IMR-90 (cell line): ENCODE measurements around the gene CD276. TPM values are rescaled to one million over a fixed set of nuclear protein-coding genes. Genes with fewer than 3 reads are reported as not detected.

Experiments used
- ATAC-seq: fragments of 200-7000 bp; cut with Tn5 transposase; 2 replicates; pipeline ENCODE4 v1.9.1; 2020; ENCODE audit warnings: low read depth, mild to moderate bottlenecking, moderate library complexity
- BruUV-seq: library from RNA; stranded (reverse); fragments of 400-500 nt; replicated peaks from 2 replicates; lab custom pipeline; 2021; lab: Mats Ljungman, UMichigan
- CTCF ChIA-PET: fragments of 300-600 bp; formaldehyde crosslinking; extraction: SDS; loops from one replicate; lab custom pipeline; 2021; ENCODE audit warnings: antibody characterized with exemption; lab: Yijun Ruan, JAX
- POLR2A ChIA-PET: fragments of 300-600 bp; sonication (Branson Sonifier 250); formaldehyde crosslinking; loops from one replicate; lab custom pipeline; 2022; ENCODE audit warnings: antibody characterized with exemption; ENCODE audit not compliant: unreplicated experiment; lab: Charles Lee
- DNase-seq: peaks from one replicate; pipeline ENCODE4 v3.0.0; 2013
- H2AFZ ChIP-seq: replicated peaks from 2 replicates; pipeline ENCODE3; 2013; ENCODE audit warnings: low read length, mild to moderate bottlenecking; ENCODE audit not compliant: poor library complexity
- H2AK5ac ChIP-seq: 2 replicates; pipeline ENCODE4 v1.6.1; 2013; ENCODE audit warnings: low read depth, low read length, inconsistent platforms
- H2AK9ac ChIP-seq: replicated peaks from 2 replicates; pipeline ENCODE3; 2013; ENCODE audit warnings: mild to moderate bottlenecking, low read depth, low read length, moderate library complexity; ENCODE audit not compliant: poor library complexity
- H2BK120ac ChIP-seq: 2 replicates; pipeline ENCODE4 v1.6.1; 2013; ENCODE audit warnings: low read depth, low read length, inconsistent platforms
- H2BK15ac ChIP-seq: 3 replicates; pipeline ENCODE4 v1.6.1; 2013; ENCODE audit warnings: low read depth, low read length, inconsistent platforms
- H2BK20ac ChIP-seq: 2 replicates; pipeline ENCODE4 v1.6.1; 2013; ENCODE audit warnings: low read depth, mild to moderate bottlenecking, inconsistent platforms, low read length, moderate library complexity
- H2BK5ac ChIP-seq: 2 replicates; pipeline ENCODE4 v1.6.1; 2013; ENCODE audit warnings: mild to moderate bottlenecking, low read depth, low read length, inconsistent platforms; ENCODE audit not compliant: poor library complexity, severe bottlenecking
- H3K14ac ChIP-seq: replicated peaks from 2 replicates; pipeline ENCODE4 v1.6.1; 2013; ENCODE audit warnings: low read depth, low read length, inconsistent platforms
- H3K18ac ChIP-seq: 2 replicates; pipeline ENCODE4 v1.6.1; 2013; ENCODE audit warnings: low read depth, low read length, control low read depth
- H3K23ac ChIP-seq: 2 replicates; pipeline ENCODE4 v1.6.1; 2013; ENCODE audit warnings: low read depth, low read length, inconsistent platforms
- H3K27ac ChIP-seq: 2 replicates; pipeline ENCODE4 v1.5.1; 2013; ENCODE audit warnings: mild to moderate bottlenecking, control low read depth, low read length; ENCODE audit not compliant: insufficient read depth
- H3K27me3 ChIP-seq: 2 replicates; pipeline ENCODE4 v1.6.1; 2013; ENCODE audit warnings: low read length; ENCODE audit not compliant: control insufficient read depth, insufficient read depth
- H3K36me3 ChIP-seq: 2 replicates; pipeline ENCODE4 v1.6.1; 2013; ENCODE audit warnings: low read length, mixed read lengths; ENCODE audit not compliant: control insufficient read depth, insufficient read depth
- H3K4ac ChIP-seq: 2 replicates; pipeline ENCODE4 v1.6.1; 2013; ENCODE audit warnings: low read depth, low read length, inconsistent platforms
- H3K4me1 ChIP-seq: 2 replicates; pipeline ENCODE4 v1.6.1; 2013; ENCODE audit warnings: low read length, mixed read lengths; ENCODE audit not compliant: control insufficient read depth, insufficient read depth
- H3K4me2 ChIP-seq: 2 replicates; pipeline ENCODE4 v1.6.1; 2013; ENCODE audit warnings: low read depth, mild to moderate bottlenecking, control low read depth, low read length, moderate library complexity
- H3K4me3 ChIP-seq: 2 replicates; pipeline ENCODE4 v1.5.1; 2013; ENCODE audit warnings: low read depth, mild to moderate bottlenecking, control low read depth, low read length, moderate library complexity; ENCODE audit not compliant: insufficient read depth
- H3K56ac ChIP-seq: 2 replicates; pipeline ENCODE4 v1.6.1; 2013; ENCODE audit warnings: low read length, inconsistent platforms; ENCODE audit not compliant: insufficient read depth; ENCODE audit errors: extremely low read depth
- H3K79me1 ChIP-seq, 2 experiments: 2 replicates each; pipeline ENCODE4 v1.6.1; 2013; ENCODE audit warnings: low read length in 2 of 2, inconsistent platforms in 1 of 2, low read depth in 1 of 2
- H3K9ac ChIP-seq: 2 replicates; pipeline ENCODE4 v1.6.1; 2013; ENCODE audit warnings: low read depth, low read length, control low read depth
- H3K9me1 ChIP-seq: 2 replicates; pipeline ENCODE4 v1.6.1; 2013; ENCODE audit warnings: low read length, inconsistent platforms; ENCODE audit not compliant: insufficient read depth
- H3K9me3 ChIP-seq: 2 replicates; pipeline ENCODE4 v1.6.1; 2013; ENCODE audit warnings: low read length; ENCODE audit not compliant: control insufficient read depth, insufficient read depth
- H4K20me1 ChIP-seq: 2 replicates; pipeline ENCODE4 v1.6.1; 2013; ENCODE audit warnings: low read length, inconsistent platforms; ENCODE audit not compliant: insufficient read depth
- H4K5ac ChIP-seq: 2 replicates; pipeline ENCODE4 v1.6.1; 2013; ENCODE audit warnings: mild to moderate bottlenecking, low read depth, low read length, control low read depth
- H4K8ac ChIP-seq, 2 experiments: 2 replicates each; pipeline ENCODE4 v1.6.1; 2013; ENCODE audit warnings: low read depth in 2 of 2, low read length in 2 of 2, control low read depth in 1 of 2, inconsistent platforms in 1 of 2
- H4K91ac ChIP-seq: 2 replicates; pipeline ENCODE4 v1.6.1; 2013; ENCODE audit warnings: low read depth, low read length, inconsistent platforms; ENCODE audit not compliant: insufficient read depth
- CHD1 ChIP-seq: IDR thresholded peaks from 2 replicates; pipeline ENCODE4 v1.6.1; 2012; ENCODE audit warnings: low read depth, low read length, improper control_type of control experiment
- FOS ChIP-seq: fragments of 150-350 bp; IDR thresholded peaks from 2 replicates; pipeline ENCODE4 v1.6.1; 2016; ENCODE audit warnings: low read depth, low read length
- MAFK ChIP-seq: IDR thresholded peaks from 2 replicates; pipeline ENCODE4 v1.6.1; 2012; ENCODE audit warnings: low read depth, low read length, improper control_type of control experiment
- MAZ ChIP-seq: IDR thresholded peaks from 2 replicates; pipeline ENCODE4 v1.6.1; 2012; ENCODE audit warnings: low read depth, mild to moderate bottlenecking, low read length, improper control_type of control experiment, moderate library complexity, borderline replicate concordance
- NFE2L2 ChIP-seq: fragments of 150-350 bp; IDR thresholded peaks from 2 replicates; pipeline ENCODE4 v1.6.1; 2016; ENCODE audit warnings: low read depth, mild to moderate bottlenecking, low read length
- POLR2A ChIP-seq: IDR thresholded peaks from 2 replicates; pipeline ENCODE4 v1.6.1; 2012; ENCODE audit warnings: mild to moderate bottlenecking, low read depth, low read length
- RAD21 ChIP-seq: IDR thresholded peaks from 2 replicates; pipeline ENCODE4 v1.6.1; 2012; ENCODE audit warnings: low read length, improper control_type of control experiment
- RCOR1 ChIP-seq: IDR thresholded peaks from 2 replicates; pipeline ENCODE4 v1.6.1; 2012; ENCODE audit warnings: mild to moderate bottlenecking, low read length, improper control_type of control experiment; ENCODE audit not compliant: insufficient replicate concordance
- SMC3 ChIP-seq: fragments of 150-350 bp; IDR thresholded peaks from 2 replicates; pipeline ENCODE4 v1.6.1; 2016; ENCODE audit warnings: low read depth, mild to moderate bottlenecking, antibody characterized with exemption, low read length, moderate library complexity
- WGBS, 2 experiments: methylation state at CpG; one replicate each; pipeline versions ENCODE4 v1.1.5 to v1.1.7; 2013; ENCODE audit warnings: missing lambda C conversion rate in 2 of 2; ENCODE audit not compliant: insufficient read length in 1 of 2; ENCODE audit errors: extremely low coverage in 2 of 2; 5-methylcytosine and 5-hydroxymethylcytosine counted together
- dilution Hi-C: fragments of 300-500 bp; cut with HindIII; formaldehyde crosslinking; loops from one replicate; pipeline ENCODE4 v1.14.3; 2018; ENCODE audit warnings: low sequenced_read_pairs; ENCODE audit not compliant: unreplicated experiment
- in situ Hi-C: fragments of 300-500 bp; cut with MboI; formaldehyde crosslinking; loops from 3 replicates; pipeline ENCODE4 v1.14.3; 2019; ENCODE audit warnings: low sequenced_read_pairs, inconsistent platforms, mixed read lengths
- intact Hi-C: fragments of 100-400 bp; cut with micrococcal nuclease; formaldehyde crosslinking; loops from 2 replicates; pipeline ENCODE4 v1.10.0; 2022
- polyA plus RNA-seq, 3 experiments: library from polyadenylated mRNA; depleted of rRNA; stranded (reverse); fragments of >200 nt; gene quantifications; 2 replicates each; pipeline ENCODE4 v1.2.3, GENCODE V29; 2012; ENCODE audit warnings: low replicate concordance in 1 of 3
- total RNA-seq: library from RNA; depleted of rRNA; stranded (reverse); fragments of >200 nt; gene quantifications from 2 replicates; pipeline ENCODE4 v1.2.3, GENCODE V29; 2012
- TF ChIP-seq, protein P1 (sequence below): fragments of 150-350 bp; IDR thresholded peaks from 2 replicates; pipeline ENCODE4 v1.6.1; 2017; ENCODE audit warnings: mild to moderate bottlenecking, antibody characterized with exemption, low read length, low read depth

CD276 gene
- total and polyA plus RNA-seq, 2 of the 4 experiments (the other 2 are of a cell fraction): 30.8 to 149 TPM

DNA sequence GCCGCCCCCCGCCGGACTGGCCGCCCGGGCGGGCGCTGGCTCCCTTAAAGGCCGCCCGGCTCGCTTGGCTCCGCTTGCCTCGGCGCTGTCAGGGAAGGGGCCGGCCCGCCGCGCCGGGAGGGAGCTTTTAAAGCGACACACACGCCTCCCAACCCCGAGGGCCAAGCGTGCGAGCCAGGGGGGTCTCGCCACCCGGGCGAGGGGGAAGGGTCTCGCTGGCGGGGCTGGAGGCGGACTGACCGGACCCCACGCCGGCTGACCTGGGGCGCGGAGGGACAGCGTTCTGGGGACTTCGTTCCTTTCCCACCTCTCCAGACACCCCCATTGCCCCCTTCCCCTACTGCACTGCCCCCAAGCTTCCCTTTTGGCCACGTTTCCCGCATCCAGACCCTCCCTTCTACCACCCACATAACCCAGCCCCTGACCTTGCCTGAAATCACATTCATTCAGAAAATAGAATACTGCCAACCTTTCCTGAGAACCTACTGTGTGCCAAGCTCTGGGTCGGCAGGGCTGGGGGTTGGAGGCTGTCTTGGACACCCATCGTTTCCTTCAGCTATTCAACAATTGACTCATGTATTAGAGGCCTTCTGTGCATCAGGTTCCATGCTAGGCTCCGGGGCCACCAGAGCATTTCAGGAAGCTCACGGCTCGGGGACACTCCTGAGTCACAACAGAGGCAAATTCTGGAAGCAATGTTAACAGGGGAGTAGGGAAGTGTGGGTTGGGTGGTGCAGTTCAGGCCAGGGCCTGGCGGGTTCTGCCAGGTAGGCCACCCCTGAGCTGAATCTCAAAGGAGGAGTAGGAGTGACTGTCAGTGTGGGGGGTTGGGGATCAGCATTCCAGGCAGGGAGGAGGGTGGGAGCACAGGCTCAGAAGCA, 69.3 kb downstream of the CD276 start, which contains the start of gene INSYN1:
Gene INSYN1, minus strand, starts transcription at position 102 of the 881 bp plus-strand sequence. CDS start 2,221 bp downstream, outside the sequence.
- Histone ChIP-seq H3K27ac (no peak within 1 kb of the TSS), H3K18ac (no peak within 1 kb of the TSS), H3K9me1 (peaks cover 3% of the 10 kb centered on the region; the same call in 1 of the 2 replicates), H3K36me3 (no peaks in the 10 kb centered on the region), H3K9me3 (peaks cover 2% of the 10 kb centered on the region; the same call in 1 of the 2 replicates), H2BK15ac (no peak within 1 kb of the TSS), H3K4ac (no peak within 1 kb of the TSS), H3K23ac (no peak within 1 kb of the TSS), H2BK5ac (no peak within 1 kb of the TSS), H2AFZ (peak within 1 kb of the TSS; percentile 78), H3K14ac (no peak within 1 kb of the TSS), H3K4me3 (peak within 1 kb of the TSS; percentile 37), H2BK20ac (no peak within 1 kb of the TSS), H2BK120ac (no peak within 1 kb of the TSS), H4K20me1 (no peaks in the 10 kb centered on the region; the same call in none of the 2 replicates), H2AK9ac (no peak within 1 kb of the TSS), H3K9ac (no peak within 1 kb of the TSS), H3K27me3 (peaks cover 81% of the 10 kb centered on the region), H4K91ac (no peak within 1 kb of the TSS), H3K79me1 (no peaks in the 10 kb centered on the region), H2AK5ac (no peak within 1 kb of the TSS), H3K4me2 (peak within 1 kb of the TSS; percentile 57), H4K5ac (no peak within 1 kb of the TSS), H3K4me1 (no peaks in the 10 kb centered on the region), H3K56ac (no peak within 1 kb of the TSS), H4K8ac (no peak within 1 kb of the TSS)
- TF ChIP-seq RAD21 (no peak), NFE2L2 (no peak), RCOR1 (no peak), MAFK (no peak), CHD1 (no peak), FOS (no peak), POLR2A (no peak), SMC3 (no peak), MAZ (no peak)
- TF ChIP-seq, protein P1, sequence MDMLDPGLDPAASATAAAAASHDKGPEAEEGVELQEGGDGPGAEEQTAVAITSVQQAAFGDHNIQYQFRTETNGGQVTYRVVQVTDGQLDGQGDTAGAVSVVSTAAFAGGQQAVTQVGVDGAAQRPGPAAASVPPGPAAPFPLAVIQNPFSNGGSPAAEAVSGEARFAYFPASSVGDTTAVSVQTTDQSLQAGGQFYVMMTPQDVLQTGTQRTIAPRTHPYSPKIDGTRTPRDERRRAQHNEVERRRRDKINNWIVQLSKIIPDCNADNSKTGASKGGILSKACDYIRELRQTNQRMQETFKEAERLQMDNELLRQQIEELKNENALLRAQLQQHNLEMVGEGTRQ: no peak
- DNase-seq (no peak), ATAC-seq (peak; percentile 84)
- CTCF ChIA-PET: interaction anchor here (0.6 kb wide), 1 partner anchor 134 kb away, joined by 5 read pairs; no protein-coding TSS in a partner anchor
- POLR2A ChIA-PET: no interaction called here
- intact Hi-C loops (no loop called here), in situ Hi-C loops (no loop called here), dilution Hi-C loops (no loop called here)
- BruUV-seq: no TSS peak
- 24% methylated on average over 5 of the region's 44 CpGs; no CpG with 5 or more reads in 1 of the 2 experiments for WGBS, 2 experiments
